ENCODE data around the gene PCID2.
A peak's percentile ranks its signal among the peaks of the same experiment; 100 is the strongest.

The PCID2 gene

DNA sequence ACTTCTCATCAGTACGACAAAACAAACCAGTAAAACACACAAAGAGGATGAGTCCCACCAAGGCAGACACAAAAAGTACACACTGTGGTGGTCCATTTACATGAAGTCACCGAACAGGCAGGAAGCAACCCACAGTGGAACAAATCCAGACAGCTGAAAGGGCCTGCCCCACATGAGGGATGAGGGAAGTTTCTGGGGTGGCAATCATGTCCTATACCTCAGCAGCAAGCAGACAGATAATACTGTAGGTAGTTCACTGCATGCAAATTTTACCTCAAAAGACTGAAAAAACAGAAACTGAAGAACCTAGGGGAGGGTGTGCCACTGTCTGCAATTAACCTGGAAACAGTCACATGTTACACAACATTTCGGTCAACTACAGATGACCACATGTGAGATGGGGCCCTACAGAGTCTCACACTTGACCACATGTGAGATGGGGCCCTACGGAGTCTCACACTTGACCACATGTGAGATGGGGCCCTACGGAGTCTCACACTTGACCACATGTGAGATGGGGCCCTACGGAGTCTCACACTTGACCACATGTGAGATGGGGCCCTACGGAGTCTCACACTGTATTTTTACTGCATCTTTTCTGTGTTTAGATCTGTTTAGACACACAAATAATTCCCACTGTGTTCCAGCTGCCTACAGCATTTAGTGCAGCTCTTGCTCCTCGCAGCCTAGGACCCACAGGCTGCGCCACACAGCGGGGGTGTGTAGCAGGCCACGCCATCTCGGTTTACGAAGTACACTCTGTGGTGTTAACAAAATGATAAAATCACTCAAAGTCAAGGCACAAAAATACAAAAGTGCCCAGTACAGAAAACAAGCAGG lies 22.2 kb downstream of the PCID2 start:
- DNase-seq, result no peak

- DNase-seq, result no peak
Observed at GRCh38 chr13:113184568-113185440, 23.7 kb downstream of the PCID2 start.

DNA sequence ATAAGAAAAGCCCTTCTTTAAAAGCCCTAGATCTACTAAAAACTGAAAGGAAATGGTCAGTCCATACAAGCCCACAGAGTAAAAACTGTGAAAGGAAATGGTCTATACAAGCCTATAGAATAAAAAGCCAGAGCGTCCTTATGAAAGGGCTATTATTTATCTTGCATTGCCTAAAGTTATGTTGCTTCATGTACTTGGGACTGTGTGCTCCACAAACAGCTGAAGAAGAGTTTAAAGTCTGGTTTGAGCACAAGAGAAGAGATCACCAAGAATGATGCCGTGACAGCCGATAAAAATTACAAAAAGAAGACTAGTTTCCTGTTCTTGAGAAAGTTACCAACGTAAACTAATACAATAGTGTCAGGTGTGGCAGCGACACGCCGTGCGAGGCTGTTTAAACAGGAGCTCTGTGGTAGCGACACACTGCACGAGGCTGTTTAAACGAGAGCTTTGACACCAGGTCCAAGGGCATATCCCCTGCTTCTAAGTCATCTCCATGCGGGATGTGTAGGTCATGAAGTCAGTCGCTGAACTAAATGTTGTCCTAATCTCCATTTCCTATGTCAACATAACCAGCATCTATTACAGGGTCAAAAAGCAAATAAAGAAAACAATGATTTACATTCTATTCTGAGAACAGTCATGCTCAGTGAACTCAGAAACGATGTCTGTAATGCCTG lies 24.9 kb downstream of the PCID2 start:
- DNase-seq, result no peak

DNA sequence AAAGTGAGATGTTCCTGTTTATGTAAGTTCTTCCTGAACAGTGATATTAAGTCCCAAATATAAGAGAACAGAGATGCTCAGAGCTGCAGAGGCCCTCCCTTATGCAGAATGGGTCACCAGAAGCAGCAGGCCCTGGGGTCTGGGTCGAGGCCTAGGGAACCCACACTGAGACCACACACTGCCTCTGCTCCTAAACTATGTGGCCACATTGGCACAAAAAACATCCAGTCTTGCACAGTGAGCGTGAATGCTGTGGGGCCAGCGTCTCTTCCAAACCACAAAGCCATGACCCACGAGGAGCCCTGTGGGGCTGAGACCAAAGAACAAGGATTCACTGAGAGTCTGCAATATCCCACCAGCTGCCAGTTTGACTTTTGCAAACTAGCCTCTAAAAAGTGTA lies 26.4 kb downstream of the PCID2 start:
- no peak for DNase-seq

DNA sequence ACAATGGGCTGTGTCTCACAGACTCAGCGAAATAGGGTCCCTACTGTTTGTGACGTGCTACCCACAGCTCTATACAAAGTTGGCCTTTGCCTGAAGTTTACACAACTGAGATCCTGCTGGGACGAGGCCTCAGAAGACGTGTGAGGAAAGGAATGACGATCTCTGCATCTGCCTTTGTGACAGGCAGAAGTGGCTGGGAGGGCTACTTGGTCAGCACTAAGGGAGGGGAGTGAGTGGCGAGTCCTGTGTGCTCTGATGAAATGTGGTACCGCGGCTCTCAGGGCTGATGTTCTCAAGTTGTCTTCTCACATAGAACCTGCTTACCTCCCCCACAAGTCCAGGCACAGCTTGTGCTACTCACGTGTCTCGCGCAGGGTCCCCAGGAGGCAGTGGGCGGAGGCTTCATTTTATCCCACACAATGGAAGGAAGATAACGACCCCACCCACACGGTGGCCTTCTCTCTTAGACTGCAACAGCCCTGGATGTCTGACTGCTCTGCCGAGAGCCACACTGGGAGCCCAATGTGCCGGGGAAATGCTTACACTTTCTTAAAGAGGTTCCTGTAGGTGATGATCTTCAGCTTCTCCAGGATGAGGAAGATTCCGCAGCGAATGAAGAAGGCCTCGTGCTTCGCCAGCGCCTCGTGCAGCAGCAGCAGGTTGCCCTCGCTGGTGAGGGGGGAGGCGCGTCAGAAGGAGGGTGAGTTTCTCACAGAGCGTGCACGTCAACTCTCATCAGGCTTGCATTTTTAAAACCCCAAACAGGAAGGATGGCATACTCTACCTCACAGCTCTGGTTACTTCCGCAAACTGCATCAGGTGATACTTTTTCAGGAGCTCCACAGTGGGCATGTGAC lies 28.9 kb downstream of the PCID2 start:
- DNase-seq, result no peak

- no peak for DNase-seq
Observed at GRCh38 chr13:113178896-113179167, 29.6 kb downstream of the PCID2 start.

DNA sequence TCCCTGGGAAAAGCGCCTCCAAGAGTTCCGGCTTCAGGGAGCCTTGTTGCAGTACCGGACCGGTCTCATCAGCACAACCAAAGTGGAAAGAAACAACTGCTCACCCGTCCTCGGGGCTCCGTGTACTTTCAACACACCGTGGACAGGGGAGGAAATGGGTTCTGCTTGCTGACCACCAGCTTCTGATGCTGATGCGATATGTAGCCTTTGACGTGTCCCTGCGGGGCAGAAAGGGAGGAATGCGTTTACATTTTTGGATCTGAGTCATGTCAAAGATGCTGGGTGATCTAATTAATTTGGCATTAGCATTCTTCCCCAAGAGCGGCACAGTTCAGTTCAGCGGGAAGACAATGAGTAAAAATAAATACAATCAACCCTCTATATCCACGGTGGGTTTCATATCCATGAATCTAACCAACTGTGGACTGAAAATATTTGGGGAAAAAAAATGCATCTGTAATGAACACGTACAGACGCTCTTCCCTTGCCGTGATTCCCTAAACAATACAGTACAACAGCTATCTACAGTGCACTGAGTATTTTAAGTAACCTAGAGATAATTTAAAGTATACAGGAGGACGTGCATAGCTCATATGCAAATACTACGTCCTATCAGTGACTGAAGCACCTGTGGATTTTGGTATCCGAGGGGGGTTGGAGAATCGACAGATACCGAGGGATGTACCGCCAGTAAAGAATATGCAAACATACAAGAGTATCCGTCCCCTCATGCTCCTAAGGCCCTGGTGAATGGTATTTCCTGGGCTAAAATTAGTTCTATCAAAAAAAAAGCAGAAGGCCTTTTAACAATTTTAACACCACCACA lies 30.2 kb downstream of the PCID2 start:
- DNase-seq, result no peak

DNA sequence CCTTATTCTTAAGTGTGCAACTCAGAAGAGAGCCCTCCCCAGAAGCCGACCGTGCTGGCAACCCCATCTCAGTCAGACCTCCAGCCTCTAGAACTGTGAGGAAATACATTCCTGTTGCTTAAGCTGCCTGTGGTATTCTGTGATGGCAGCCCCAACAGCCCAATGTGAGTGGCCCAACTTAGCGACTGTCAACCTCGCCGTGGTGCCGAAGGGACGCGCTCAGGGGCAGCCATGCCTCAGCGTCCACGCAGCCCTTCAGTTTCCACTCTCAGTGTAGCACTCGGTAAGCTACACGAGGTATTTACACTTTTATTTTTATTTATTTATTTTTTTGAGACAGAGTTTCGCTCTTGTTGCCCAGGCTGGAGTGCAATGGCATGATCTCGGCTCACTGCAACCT lies 31.6 kb downstream of the PCID2 start:
- no peak for DNase-seq

DNA sequence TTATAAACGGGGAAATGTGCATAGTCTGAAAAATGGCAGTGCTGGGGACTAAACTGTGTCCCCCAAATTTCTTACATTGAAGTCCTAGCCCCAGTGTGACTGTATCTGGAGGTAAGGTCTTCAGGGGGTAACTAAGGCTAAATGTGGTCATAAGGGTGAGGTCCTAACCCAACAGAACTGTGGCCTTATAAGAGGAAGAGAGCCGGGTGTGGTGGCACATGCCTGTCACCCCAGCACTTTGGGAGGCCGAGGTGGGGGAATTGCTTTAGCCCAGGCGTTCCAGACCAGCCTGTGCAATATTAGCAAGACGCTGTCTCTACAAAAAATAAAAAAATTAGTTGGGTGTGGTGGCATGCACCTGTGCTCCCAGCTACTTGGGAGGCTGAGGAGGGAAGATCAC lies 32.2 kb downstream of the PCID2 start:
- no peak for DNase-seq

DNA sequence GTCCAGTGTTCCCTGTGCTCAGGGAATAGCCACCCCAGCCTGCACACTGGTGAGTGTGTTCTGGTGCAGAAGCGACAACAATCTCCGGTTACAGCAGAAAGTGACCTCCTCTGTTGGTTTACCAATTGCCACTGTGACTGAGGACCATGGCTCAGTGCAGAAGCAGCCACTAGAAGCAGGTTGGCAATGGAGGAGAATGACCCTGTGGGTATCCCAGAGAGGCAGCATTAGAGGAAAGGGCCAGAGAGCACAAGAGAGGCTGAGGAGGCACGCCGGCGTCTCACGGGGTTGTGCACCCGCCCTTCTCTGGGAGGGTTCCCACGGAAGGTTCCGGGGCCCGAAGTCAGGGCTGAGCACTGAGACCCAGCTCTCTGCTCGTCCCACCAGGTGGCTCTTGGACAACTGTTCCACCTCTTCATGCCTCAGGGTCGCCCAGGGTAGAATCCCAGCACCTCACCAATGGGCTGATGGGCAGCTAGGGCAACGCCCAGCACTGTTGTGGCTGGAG lies 36.0 kb downstream of the PCID2 start:
- DNase-seq, result no peak

- no peak for DNase-seq
Observed at GRCh38 chr13:113171250-113172125, 37.0 kb downstream of the PCID2 start.

DNA sequence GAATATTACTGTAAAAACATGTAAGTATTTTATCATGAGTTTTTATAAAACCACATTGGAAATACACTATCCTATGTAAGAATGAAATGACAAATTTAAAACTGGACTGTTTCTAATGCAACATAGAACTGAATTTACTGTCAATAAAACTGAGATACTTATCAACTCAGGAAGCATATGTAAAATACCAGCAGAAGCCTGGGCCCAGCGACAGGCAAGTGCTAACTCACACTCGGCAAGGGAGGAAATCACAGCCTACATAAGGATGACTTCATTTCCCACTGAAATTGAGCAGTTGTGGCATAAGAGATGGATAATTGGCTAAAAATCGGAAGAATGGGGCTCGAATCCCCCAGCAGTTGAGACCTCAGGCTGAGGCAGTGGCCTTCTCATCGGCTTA lies 38.0 kb downstream of the PCID2 start:
- no peak for DNase-seq

DNA sequence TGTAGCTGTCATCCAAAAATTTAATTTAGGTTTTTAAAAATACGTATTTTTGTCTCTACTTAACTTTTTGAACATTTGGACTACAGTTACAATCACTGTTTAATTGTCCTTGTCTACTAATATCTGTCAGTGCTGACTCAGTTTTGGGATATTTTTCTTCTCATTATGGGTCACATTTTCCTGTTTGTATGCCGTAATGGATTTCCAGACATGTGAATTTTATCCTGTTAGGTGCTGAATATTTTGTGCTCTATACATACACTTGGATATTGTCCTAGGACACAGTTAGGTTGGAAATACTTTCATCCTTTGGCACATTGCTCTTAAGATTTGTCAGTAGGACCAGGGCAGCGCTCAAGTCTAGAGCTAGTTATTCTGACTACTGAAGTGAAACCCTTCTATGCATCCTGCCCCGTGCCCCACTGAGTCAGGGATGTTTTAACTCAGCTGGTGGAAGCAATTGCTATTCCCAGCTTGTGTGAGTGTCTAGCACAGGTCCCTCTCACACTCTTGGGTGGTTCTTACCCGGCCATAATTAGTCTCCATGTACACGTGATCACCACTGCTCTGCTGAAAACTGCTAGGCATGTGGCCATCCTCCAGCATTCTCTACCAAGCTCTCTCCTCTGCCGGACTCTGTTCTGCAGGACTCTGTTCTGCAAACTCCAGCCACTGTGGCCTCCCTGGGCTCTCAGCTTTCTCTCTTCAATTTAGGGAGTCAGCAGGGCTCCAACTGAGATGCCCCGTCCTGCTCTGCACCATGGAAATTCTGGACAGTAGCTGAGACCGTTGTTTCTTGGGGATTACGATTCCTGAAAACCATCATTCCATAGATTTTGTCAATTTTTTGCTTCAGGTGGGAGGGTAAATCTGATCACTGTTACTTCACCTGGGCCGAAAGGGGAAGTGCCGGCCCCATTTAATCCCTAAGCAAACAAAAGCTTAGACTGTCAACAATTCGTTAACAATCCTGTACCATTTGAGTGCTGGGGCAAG lies 38.9 kb downstream of the PCID2 start:
- peak; percentile 19 for DNase-seq

- DNase-seq, result no peak
Observed at GRCh38 chr13:113168211-113168610, 40.3 kb downstream of the PCID2 start.

DNA sequence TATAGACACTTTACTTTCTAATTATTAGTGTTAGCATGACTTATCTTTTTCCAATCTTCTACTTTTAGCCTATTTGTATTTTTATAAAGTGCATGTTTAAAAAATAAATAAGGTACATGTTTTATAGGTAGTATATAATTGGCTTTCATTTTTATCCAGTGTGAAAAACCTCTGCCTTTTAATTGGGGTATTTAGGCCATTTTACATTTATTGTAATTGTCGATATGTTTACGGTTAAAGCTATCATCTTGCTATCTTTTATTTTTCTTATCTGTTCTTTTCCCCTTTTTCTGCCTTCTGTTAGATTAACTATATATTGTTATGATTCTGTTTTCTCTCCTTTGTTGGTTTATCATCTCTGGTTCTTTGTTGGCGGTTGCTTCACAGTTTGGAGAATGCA lies 40.9 kb downstream of the PCID2 start:
- no peak for DNase-seq

- no peak for DNase-seq
Observed at GRCh38 chr13:113167155-113167554, 41.3 kb downstream of the PCID2 start.

- DNase-seq, result no peak
Observed at GRCh38 chr13:113166681-113167080, 41.8 kb downstream of the PCID2 start.

GRCh38 chr13:113166266-113166665 lies 42.2 kb downstream of the PCID2 start:
- no peak for DNase-seq

GRCh38 chr13:113164492-113164891 lies 44.0 kb downstream of the PCID2 start:
- DNase-seq, result no peak
